ENCODE measurements around the gene OSBPL10. TPM values are rescaled to one million over a fixed set of nuclear protein-coding genes. Genes with fewer than 3 reads are reported as not detected.
"Not testable (repeated sequence)": the region's sequence is repeated elsewhere in the genome, so short reads cannot be mapped to it uniquely, and the experiment has no call there.

Gene OSBPL10
- total RNA-seq, 1 donor from 2014 or later = 15.5 TPM

- no peak for DNase-seq (ENCODE audit: low read depth)
Measured at GRCh38 chr3:31714495-31715280, 266.4 kb downstream of the OSBPL10 start.

GRCh38 chr3:31713816-31714215 is 267.2 kb downstream of the OSBPL10 start:
- DNase-seq (ENCODE audit: low read depth) = no peak

- no peak for DNase-seq (ENCODE audit: low read depth)
Measured at GRCh38 chr3:31710123-31710803, 270.8 kb downstream of the OSBPL10 start.

- DNase-seq (ENCODE audit: low read depth) = no peak
Measured at GRCh38 chr3:31709526-31709925, 271.5 kb downstream of the OSBPL10 start.

GRCh38 chr3:31709005-31709404 is 272.1 kb downstream of the OSBPL10 start:
- peak; percentile 26 for DNase-seq (ENCODE audit: low read depth)

- no peak for DNase-seq (ENCODE audit: low read depth)
Measured at GRCh38 chr3:31707286-31707685, 273.8 kb downstream of the OSBPL10 start.

GRCh38 chr3:31705736-31706135 is 275.3 kb downstream of the OSBPL10 start:
- no peak for DNase-seq (ENCODE audit: low read depth)

- DNase-seq (ENCODE audit: low read depth) = peak; percentile 77
Measured at GRCh38 chr3:31704591-31705179, 276.4 kb downstream of the OSBPL10 start.

- no peak for DNase-seq (ENCODE audit: low read depth)
Measured at GRCh38 chr3:31704156-31704555, 276.9 kb downstream of the OSBPL10 start.

- no peak for DNase-seq (ENCODE audit: low read depth)
Measured at GRCh38 chr3:31701286-31701685, 279.8 kb downstream of the OSBPL10 start.

- peak; percentile 34 for DNase-seq (ENCODE audit: low read depth)
Measured at GRCh38 chr3:31699309-31699953, 281.6 kb downstream of the OSBPL10 start.

- no peak for DNase-seq (ENCODE audit: low read depth)
Measured at GRCh38 chr3:31696815-31697548, 284.1 kb downstream of the OSBPL10 start.

- no peak for DNase-seq (ENCODE audit: low read depth)
Measured at GRCh38 chr3:31696009-31696297, 285.1 kb downstream of the OSBPL10 start.

- no peak for DNase-seq (ENCODE audit: low read depth)
Measured at GRCh38 chr3:31695280-31696008, 285.6 kb downstream of the OSBPL10 start.

GRCh38 chr3:31693346-31693745 is 287.7 kb downstream of the OSBPL10 start:
- DNase-seq (ENCODE audit: low read depth) = no peak

GRCh38 chr3:31692751-31693150 is 288.3 kb downstream of the OSBPL10 start:
- DNase-seq (ENCODE audit: low read depth) = no peak

- DNase-seq (ENCODE audit: low read depth) = peak; percentile 34
Measured at GRCh38 chr3:31690771-31691170, 290.3 kb downstream of the OSBPL10 start.

GRCh38 chr3:31689523-31689922 is 291.5 kb downstream of the OSBPL10 start:
- not testable (repeated sequence) for DNase-seq (ENCODE audit: low read depth)

- no peak for DNase-seq (ENCODE audit: low read depth)
Measured at GRCh38 chr3:31688984-31689383, 292.1 kb downstream of the OSBPL10 start.

GRCh38 chr3:31687020-31687802 is 293.9 kb downstream of the OSBPL10 start:
- no peak for DNase-seq (ENCODE audit: low read depth)

Measured in myocyte (in vitro differentiated cells).